ENCODE measurements around the gene ATL2.

Gene ATL2

GRCh38 chr2:38370664-38371063 lies 6.4 kb downstream of the ATL2 start:
- ATAC-seq (ENCODE audit: insufficient read depth, low read depth) (0 out of 3 replicates have a peak, but pooled peaks have one; percentile 14), DNase-seq (no peak)
- no peak for TF ChIP-seq EZH2 (IDR thresholded peaks at IDR 0.05; ENCODE audit: borderline replicate concordance, low read depth, low read length, severe bottlenecking)
- no peak for TF ChIP-seq CTCF (IDR thresholded peaks at IDR 0.05; ENCODE audit: borderline replicate concordance, extremely low read depth, low read length, poor library complexity, severe bottlenecking)
- H3K36me3 ChIP-seq (ENCODE audit: insufficient read depth, low read length) = no peaks in the 10 kb centered on the region
- H4K20me1 ChIP-seq (ENCODE audit: insufficient read depth, low read length) = peaks cover 40% of the 10 kb centered on the region; the same call in 1 of the 2 replicates
- H3K4me3 ChIP-seq (ENCODE audit: low read depth in 1 of 2, low read length in 2 of 2) = no peak overlapping the region
- peaks cover 17% of the 10 kb centered on the region for H3K4me1 ChIP-seq (ENCODE audit: insufficient read depth, low read length)
- H2AFZ ChIP-seq (ENCODE audit: low read depth, low read length) = no peak overlapping the region
- no peaks in the 10 kb centered on the region for H3K9me3 ChIP-seq (ENCODE audit: insufficient read depth, low read length, severe bottlenecking)
- no peak overlapping the region for H3K9ac ChIP-seq (ENCODE audit: low read depth, low read length)
- H3K4me2 ChIP-seq (ENCODE audit: insufficient read depth, low read length) = no peak overlapping the region
- peaks cover 98% of the 10 kb centered on the region for H3K79me2 ChIP-seq (ENCODE audit: insufficient read depth, low read length)
- no peak overlapping the region for H3K27ac ChIP-seq (ENCODE audit: low read length)
- no peaks in the 10 kb centered on the region for H3K27me3 ChIP-seq (ENCODE audit: insufficient read depth, low read length, poor library complexity)

GRCh38 chr2:38362232-38362631 lies 14.8 kb downstream of the ATL2 start:
- Histone ChIP-seq H2AFZ (ENCODE audit: low read depth, low read length) (no peak overlapping the region), H3K9ac (ENCODE audit: low read depth, low read length) (no peak overlapping the region), H3K4me2 (ENCODE audit: insufficient read depth, low read length) (no peak overlapping the region), H3K27me3 (ENCODE audit: insufficient read depth, low read length, poor library complexity) (no peaks in the 10 kb centered on the region), H3K79me2 (ENCODE audit: insufficient read depth, low read length) (peaks cover 94% of the 10 kb centered on the region), H3K27ac (ENCODE audit: low read length) (no peak overlapping the region), H3K4me1 (ENCODE audit: insufficient read depth, low read length) (no peaks in the 10 kb centered on the region), H3K36me3 (ENCODE audit: insufficient read depth, low read length) (no peaks in the 10 kb centered on the region; the same call in 1 of the 2 replicates), H3K4me3 (ENCODE audit: low read depth in 1 of 2, low read length in 2 of 2) (no peak overlapping the region), H4K20me1 (ENCODE audit: insufficient read depth, low read length) (peaks cover 37% of the 10 kb centered on the region; the same call in 1 of the 2 replicates), H3K9me3 (ENCODE audit: insufficient read depth, low read length, severe bottlenecking) (no peaks in the 10 kb centered on the region)
- no peak; the same call in 2 of the 3 replicates for ATAC-seq (ENCODE audit: insufficient read depth, low read depth)
- no peak for TF ChIP-seq EZH2 (IDR thresholded peaks at IDR 0.05; ENCODE audit: borderline replicate concordance, low read depth, low read length, severe bottlenecking)
- TF ChIP-seq CTCF (IDR thresholded peaks at IDR 0.05; ENCODE audit: borderline replicate concordance, extremely low read depth, low read length, poor library complexity, severe bottlenecking) = no peak
- no peak for DNase-seq

- Histone ChIP-seq H3K79me2 (ENCODE audit: insufficient read depth, low read length) (peaks cover 93% of the 10 kb centered on the region), H4K20me1 (ENCODE audit: insufficient read depth, low read length) (peaks cover 20% of the 10 kb centered on the region; the same call in 1 of the 2 replicates)
- ATAC-seq (ENCODE audit: insufficient read depth, low read depth) = no peak
Observed at GRCh38 chr2:38360177-38360576, 16.9 kb downstream of the ATL2 start.

More at GRCh38 chr2:38360177-38360576, 16.9 kb downstream of the ATL2 start:
- Histone ChIP-seq H3K4me2 (ENCODE audit: insufficient read depth, low read length) (no peak overlapping the region), H3K4me1 (ENCODE audit: insufficient read depth, low read length) (no peaks in the 10 kb centered on the region), H3K27ac (ENCODE audit: low read length) (no peak overlapping the region), H3K9me3 (ENCODE audit: insufficient read depth, low read length, severe bottlenecking) (no peaks in the 10 kb centered on the region), H3K9ac (ENCODE audit: low read depth, low read length) (no peak overlapping the region), H3K27me3 (ENCODE audit: insufficient read depth, low read length, poor library complexity) (no peaks in the 10 kb centered on the region), H3K36me3 (ENCODE audit: insufficient read depth, low read length) (no peaks in the 10 kb centered on the region; the same call in 1 of the 2 replicates), H3K4me3 (ENCODE audit: low read depth in 1 of 2, low read length in 2 of 2) (no peak overlapping the region), H2AFZ (ENCODE audit: low read depth, low read length) (no peak overlapping the region)
- DNase-seq = no peak
- TF ChIP-seq EZH2 (IDR thresholded peaks at IDR 0.05; ENCODE audit: borderline replicate concordance, low read depth, low read length, severe bottlenecking) (no peak), CTCF (IDR thresholded peaks at IDR 0.05; ENCODE audit: borderline replicate concordance, extremely low read depth, low read length, poor library complexity, severe bottlenecking) (no peak)

All from DND-41 (cell line).